HepG2 (cell line): Measurements from ENCODE around the gene BCO2. TPM values are rescaled to one million over a fixed set of nuclear protein-coding genes. Genes with fewer than 3 reads are reported as not detected.
"Not testable (repeated sequence)": the region's sequence is repeated elsewhere in the genome, so short reads cannot be mapped to it uniquely, and the experiment has no call there.

Experiments used
- ATAC-seq: fragments of 200-7000 bp; cut with Tn5 transposase; 3 replicates; pipeline ENCODE4 v1.9.1; 2020; ENCODE audit warnings: mild to moderate bottlenecking, moderate library complexity
- BruUV-seq: library from RNA; stranded (reverse); fragments of 400-500 nt; replicated peaks from 2 replicates; lab custom pipeline; 2021; lab: Mats Ljungman, UMichigan
- CTCF ChIA-PET: fragments of 300-600 bp; formaldehyde crosslinking; extraction: SDS; loops from one replicate; lab custom pipeline; 2021; ENCODE audit warnings: low total read pairs, inconsistent platforms, low intra/inter-chr PET ratio; lab: Yijun Ruan, JAX
- POLR2A ChIA-PET: fragments of 350-600 bp; sonication (Branson Sonifier 250); formaldehyde crosslinking; loops from one replicate; lab custom pipeline; 2020; ENCODE audit warnings: antibody characterized with exemption, inconsistent platforms; lab: Yijun Ruan, JAX
- DNase-seq: peaks from one replicate; pipeline ENCODE4 v3.0.0-alpha.2; 2015; ENCODE audit warnings: low spot score
- FAIRE-seq: peaks from 3 replicates; lab custom pipeline; 2011; peaks lifted over from hg19 to GRCh38; lab: Jason Lieb, UNC
- H2AFZ ChIP-seq: one replicate; pipeline ENCODE4 v1.6.1; 2011; ENCODE audit warnings: low read length, inconsistent platforms
- H3K27ac ChIP-seq: fragments of 300-600 bp; 3 replicates; pipeline ENCODE4 v1.8.0; 2011; ENCODE audit warnings: mixed run types, mild to moderate bottlenecking, mixed read lengths, low read length, inconsistent platforms; ENCODE audit not compliant: insufficient read depth; ENCODE audit errors: extremely low read length
- H3K27me3 ChIP-seq, 2 experiments: fragments of 200-600 bp in 1 of 2; 2 replicates in 1 of 2; 3 replicates in 1 of 2; pipeline versions ENCODE4 v1.6.0 to v1.8.0; 2011; ENCODE audit warnings: low read length in 2 of 2, mild to moderate bottlenecking in 2 of 2, moderate library complexity in 2 of 2, inconsistent platforms in 1 of 2; ENCODE audit not compliant: insufficient read depth in 2 of 2, control insufficient read depth in 1 of 2
- H3K36me3 ChIP-seq, 2 experiments: fragments of 200-600 bp in 1 of 2; replicated peaks in 1 of 2; 2 replicates in 1 of 2; 3 replicates in 1 of 2; pipeline versions ENCODE4 v1.5.1 to v1.8.0; 2011; ENCODE audit warnings: low read length in 2 of 2, inconsistent platforms in 1 of 2; ENCODE audit not compliant: insufficient read depth in 2 of 2, control insufficient read depth in 1 of 2
- H3K4me1 ChIP-seq: 2 replicates; pipeline ENCODE4 v1.5.1; 2012; ENCODE audit warnings: low read length, inconsistent platforms; ENCODE audit not compliant: insufficient read depth
- H3K4me2 ChIP-seq: 2 replicates; pipeline ENCODE4 v1.6.0; 2011; ENCODE audit warnings: low read depth, low read length, inconsistent platforms
- H3K4me3 ChIP-seq, 3 experiments: fragments of 200-600 bp in 1 of 3; sonication (generic), shearing (Covaris generic) in 1 of 3; replicated peaks in 1 of 3; 2 replicates each; pipeline ENCODE4 v1.5.1; 2011 to 2016; ENCODE audit warnings: low read length in 3 of 3, inconsistent platforms in 2 of 3, low read depth in 2 of 3, mild to moderate bottlenecking in 2 of 3, control low read depth in 1 of 3, mixed read lengths in 1 of 3; ENCODE audit not compliant: insufficient read depth in 1 of 3
- H3K79me2 ChIP-seq: one replicate; pipeline ENCODE4 v1.6.1; 2011; ENCODE audit warnings: low read length, inconsistent platforms; ENCODE audit not compliant: insufficient read depth
- H3K9ac ChIP-seq: 2 replicates; pipeline ENCODE4 v1.6.0; 2011; ENCODE audit warnings: mild to moderate bottlenecking, low read depth, low read length, inconsistent platforms; ENCODE audit not compliant: insufficient read depth
- H3K9me3 ChIP-seq: 2 replicates; pipeline ENCODE4 v1.5.1; 2012; ENCODE audit warnings: mild to moderate bottlenecking, low read length
- H4K20me1 ChIP-seq: 2 replicates; pipeline ENCODE4 v1.6.0; 2011; ENCODE audit warnings: inconsistent platforms, mild to moderate bottlenecking, low read length, moderate library complexity; ENCODE audit not compliant: insufficient read depth
- KDM2A ChIP-seq: sonication (generic); formaldehyde crosslinking; IDR thresholded peaks from 2 replicates; pipeline ENCODE4 v1.4.0; 2020; ENCODE audit warnings: low read depth, missing genetic modification reagents, borderline replicate concordance
- MAFF ChIP-seq: IDR thresholded peaks from 2 replicates; pipeline ENCODE4 v1.6.1; 2011; ENCODE audit warnings: low read depth, low read length, improper control_type of control experiment
- MAFK ChIP-seq, 2 experiments: IDR thresholded peaks in 1 of 2; conservative IDR thresholded peaks in 1 of 2; 2 replicates each; pipeline ENCODE4 v1.6.1; 2011; ENCODE audit warnings: improper control_type of control experiment in 2 of 2, low read length in 2 of 2
- MEIS2 ChIP-seq: sonication (generic); formaldehyde crosslinking; IDR thresholded peaks from 2 replicates; pipeline ENCODE4 v1.9.0; 2021; ENCODE audit warnings: mild to moderate bottlenecking, missing genetic modification reagents
- MLXIP ChIP-seq: sonication (generic); formaldehyde crosslinking; IDR thresholded peaks from 2 replicates; pipeline ENCODE4 v1.9.0; 2021; ENCODE audit warnings: missing genetic modification reagents, borderline replicate concordance
- MTF1 ChIP-seq: sonication (generic); formaldehyde crosslinking; IDR thresholded peaks from 2 replicates; pipeline ENCODE4 v1.5.0; 2020; ENCODE audit warnings: missing genetic modification reagents
- NR2C2 ChIP-seq: sonication (generic); formaldehyde crosslinking; IDR thresholded peaks from 2 replicates; pipeline ENCODE4 v1.4.0; 2020; ENCODE audit warnings: missing genetic modification reagents, mild to moderate bottlenecking, moderate library complexity, borderline replicate concordance
- SAP130 ChIP-seq: IDR thresholded peaks from 2 replicates; pipeline ENCODE4 v1.6.1; 2016; ENCODE audit warnings: low read depth
- SIN3B ChIP-seq: fragments of 150-350 bp; IDR thresholded peaks from 2 replicates; pipeline ENCODE4 v1.6.1; 2014; ENCODE audit warnings: low read length
- TFDP2 ChIP-seq: sonication (generic); formaldehyde crosslinking; IDR thresholded peaks from 2 replicates; pipeline ENCODE4 v1.4.0; 2020; ENCODE audit warnings: missing genetic modification reagents
- ZFYVE20 ChIP-seq: sonication (generic); formaldehyde crosslinking; IDR thresholded peaks from 2 replicates; pipeline ENCODE4 v1.8.0; 2023; ENCODE audit warnings: low read depth, mild to moderate bottlenecking, moderate library complexity, missing genetic modification reagents, borderline replicate concordance
- ZNF143 ChIP-seq: sonication (generic); formaldehyde crosslinking; IDR thresholded peaks from 2 replicates; pipeline ENCODE4 v1.4.0; 2020; ENCODE audit warnings: missing genetic modification reagents
- ZNF501 ChIP-seq: sonication (generic); formaldehyde crosslinking; IDR thresholded peaks from 2 replicates; pipeline ENCODE4 v1.5.1; 2020; ENCODE audit warnings: mild to moderate bottlenecking, moderate library complexity, missing genetic modification reagents
- ZNF660 ChIP-seq: sonication (generic); formaldehyde crosslinking; IDR thresholded peaks from 2 replicates; pipeline ENCODE4 v1.5.1; 2020; ENCODE audit warnings: mild to moderate bottlenecking, low read depth, missing genetic modification reagents, borderline replicate concordance
- ZNF790 ChIP-seq: sonication (generic); formaldehyde crosslinking; IDR thresholded peaks from 2 replicates; pipeline ENCODE4 v1.8.0; 2022; ENCODE audit warnings: missing genetic modification reagents, mild to moderate bottlenecking, borderline replicate concordance
- ZSCAN30 ChIP-seq: sonication (generic); formaldehyde crosslinking; IDR thresholded peaks from 2 replicates; pipeline ENCODE4 v1.5.0; 2020; ENCODE audit warnings: mild to moderate bottlenecking, missing genetic modification reagents
- WGBS: methylation state at CpG from one replicate; pipeline ENCODE4 v1.1.6; 2017; ENCODE audit warnings: low lambda C conversion rate; 5-methylcytosine and 5-hydroxymethylcytosine counted together
- in situ Hi-C: cut with HindIII; loops from 2 replicates; pipeline ENCODE4 v1.10.0; 2017; ENCODE audit warnings: low pct_unique_long_range_greater_than_20kb; ENCODE audit not compliant: extremely low pct_ligation_motif_present
- intact Hi-C: fragments of 100-400 bp; cut with micrococcal nuclease; formaldehyde crosslinking; loops from one replicate; pipeline ENCODE4 v1.10.0; 2022; ENCODE audit not compliant: unreplicated experiment
- polyA plus RNA-seq, 8 experiments: library from polyadenylated mRNA; depleted of rRNA in 3 of 8; stranded (reverse) in 7 of 8; unstranded in 1 of 8; fragments of >200 nt; fragmentation: Illumina TruSeq in 4 of 8; extraction: Trizol in 4 of 8; gene quantifications; 2 replicates each; pipeline versions ENCODE4 v1.2.1 to v1.2.3, GENCODE V29; 2011 to 2016; ENCODE audit warnings: low read depth in 4 of 8, missing spikeins in 1 of 8, mixed read lengths in 1 of 8; ENCODE audit not compliant: insufficient read depth in 1 of 8
- total RNA-seq, 5 experiments: library from RNA; depleted of rRNA; stranded (reverse); fragments of >200 nt; fragmentation: Illumina TruSeq; extraction: Trizol; gene quantifications; 2 replicates each; pipeline ENCODE4 v1.2.3, GENCODE V29; 2016; ENCODE audit warnings: low read depth in 1 of 5

The BCO2 gene
- total and polyA plus RNA-seq, 2 of the 13 experiments (the other 11 are each of a cell fraction or from before 2014, with no cell fraction given): 0.38 to 0.58 TPM

GRCh38 chr11:112196519-112197087, 21.3 kb downstream of the BCO2 start:
- no TSS peak for BruUV-seq
- H3K27ac ChIP-seq: no peak overlapping the region
- in situ Hi-C loops: no loop called here
- no peak for TF ChIP-seq ZNF143 (CRISPR knock-in tag)
- TF ChIP-seq ZNF660 (CRISPR knock-in tag): no peak
- TF ChIP-seq MLXIP (CRISPR knock-in tag): no peak
- no peak for TF ChIP-seq SIN3B
- no peak for TF ChIP-seq MEIS2 (CRISPR knock-in tag)
- no peak for TF ChIP-seq ZNF790 (CRISPR knock-in tag)
- TF ChIP-seq MAFK (conservative IDR thresholded peaks at IDR 0.05 in 1 of 2, IDR thresholded peaks at IDR 0.05 in 1 of 2; ENCODE audit: low read length in 2 of 2): peak; percentile 90 to 97
- TF ChIP-seq ZNF501 (CRISPR knock-in tag): no peak
- TF ChIP-seq KDM2A (CRISPR knock-in tag): no peak
- TF ChIP-seq NR2C2: no peak
- peak; percentile 91 for TF ChIP-seq MAFF
- no peak for TF ChIP-seq TFDP2 (CRISPR knock-in tag)
- no peak for TF ChIP-seq MTF1 (CRISPR knock-in tag)
- TF ChIP-seq ZSCAN30: no peak
- TF ChIP-seq SAP130 (CRISPR knock-in tag): no peak
- TF ChIP-seq ZFYVE20 (CRISPR knock-in tag): no peak
- no peaks in the 10 kb centered on the region for H3K79me2 ChIP-seq
- H3K27me3 ChIP-seq: peaks cover 0 to 3% of the 10 kb centered on the region in 2 experiments; a peak in 2 of 5 replicates
- H2AFZ ChIP-seq: no peak overlapping the region
- ATAC-seq: no peak
- no peak overlapping the region for H3K4me3 ChIP-seq
- no peaks in the 10 kb centered on the region for H3K4me1 ChIP-seq
- H3K9me3 ChIP-seq: no peaks in the 10 kb centered on the region
- no peak for DNase-seq
- no peaks in the 10 kb centered on the region for H4K20me1 ChIP-seq
- H3K9ac ChIP-seq: no peak overlapping the region
- 27% methylated on average over 2 of the region's 2 CpGs for WGBS
- intact Hi-C loops: no loop called here
- POLR2A ChIA-PET: interaction anchor here (0.6 kb wide), 1 partner anchor 84 kb away, joined by 4 read pairs; no protein-coding TSS in a partner anchor
- no peak for FAIRE-seq
- CTCF ChIA-PET: no interaction called here
- no peak overlapping the region for H3K4me2 ChIP-seq
- H3K36me3 ChIP-seq: no peaks in the 10 kb centered on the region

GRCh38 chr11:112199101-112199500, 23.8 kb downstream of the BCO2 start:
- H3K4me3 ChIP-seq, CTCF ChIA-PET, H3K9me3 ChIP-seq, H3K4me2 ChIP-seq, H3K79me2 ChIP-seq, in situ Hi-C loops, FAIRE-seq, H2AFZ ChIP-seq, BruUV-seq, H3K27me3 ChIP-seq, intact Hi-C loops, H4K20me1 ChIP-seq, ATAC-seq, H3K9ac ChIP-seq, H3K36me3 ChIP-seq, H3K27ac ChIP-seq, H3K4me1 ChIP-seq, POLR2A ChIA-PET, DNase-seq: not testable (repeated sequence)
- WGBS: 38% methylated on average over 4 of the region's 4 CpGs
